Measurements from ENCODE around the gene SDHA.
"Not testable (repeated sequence)": the region's sequence is repeated elsewhere in the genome, so short reads cannot be mapped to it uniquely, and the experiment has no call there.

- not testable (repeated sequence) for TF ChIP-seq CTCF, POLR2A (IDR thresholded peaks at IDR 0.05)
These were observed 36.2 kb downstream of the SDHA start for GRCh38 chr5:254322-254721.
